ENCODE results near the gene GUCA2A. TPM values are rescaled to one million over a fixed set of nuclear protein-coding genes. Genes with fewer than 3 reads are reported as not detected.

Gene GUCA2A
- polyA plus RNA-seq, 1 of the 3 experiments (the other 2 are of a cell fraction) = not detected

DNA sequence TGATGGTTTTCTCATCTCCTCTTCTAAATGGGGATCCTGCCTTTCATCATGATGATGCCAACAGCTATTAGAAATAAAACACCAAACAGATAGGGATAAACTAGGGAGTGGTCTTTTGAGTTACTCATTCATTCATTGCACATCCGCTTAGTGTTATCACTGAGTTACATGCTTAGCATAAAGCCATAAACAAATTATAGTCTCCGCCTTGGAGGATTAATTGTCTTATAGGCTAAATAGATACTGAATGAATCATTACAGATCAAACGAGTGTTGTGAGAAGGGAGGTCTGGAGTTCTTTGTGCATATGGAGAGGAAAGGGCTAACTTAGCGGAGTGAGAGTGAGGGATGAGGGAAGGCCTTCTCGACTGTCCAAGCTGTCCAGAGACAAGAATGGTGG, 31.2 kb downstream of the GUCA2A start:
- Histone ChIP-seq H3K4me3 (ENCODE audit: low read depth in 2 of 2, low read length in 1 of 2) (no peak overlapping the region), H3F3A (replicated peaks; ENCODE audit: insufficient read depth) (no peaks in the 10 kb centered on the region), H3K4me1 (ENCODE audit: control insufficient read depth in 1 of 2, insufficient read depth in 2 of 2, low read depth in 1 of 2, low read length in 1 of 2) (no peaks in the 10 kb centered on the region; a peak in 1 of 4 replicates), H3K27ac (ENCODE audit: low read depth in 2 of 2, low read length in 1 of 2) (no peak overlapping the region), H3K4me2 (no peak overlapping the region), H3K9me2 (no peaks in the 10 kb centered on the region), H3K9me3 (no peaks in the 10 kb centered on the region), H2AFZ (ENCODE audit: low read depth) (no peak overlapping the region), H3K9ac (no peak overlapping the region), H3K79me2 (ENCODE audit: insufficient read depth) (no peaks in the 10 kb centered on the region), H3K27me3 (ENCODE audit: insufficient read depth) (peaks cover 12% of the 10 kb centered on the region; the same call in 1 of the 2 replicates), H4K20me1 (ENCODE audit: insufficient read depth) (no peaks in the 10 kb centered on the region), H3K36me3 (replicated peaks in 1 of 2; ENCODE audit: control insufficient read depth in 1 of 2, insufficient read depth in 2 of 2, low read length in 1 of 2) (no peaks in the 10 kb centered on the region)
- ChIA-PET CTCF (interaction anchor here (1.0 to 1.4 kb wide), 2 partner anchors 559 to 603 kb away, joined by 3 read pairs; no protein-coding TSS in a partner anchor), POLR2A (no interaction called here)
- WGBS (ENCODE audit: low lambda C conversion rate) = 63% methylated on average over 5 of the region's 5 CpGs
- TF ChIP-seq TEAD4 (IDR thresholded peaks at IDR 0.05; ENCODE audit: borderline replicate concordance, insufficient read depth) (no peak), EZH2phosphoT487 (IDR thresholded peaks at IDR 0.05; ENCODE audit: borderline replicate concordance, low read depth) (no peak), FOXM1 (IDR thresholded peaks at IDR 0.05; ENCODE audit: low read depth) (no peak), RFX5 (IDR thresholded peaks at IDR 0.05; ENCODE audit: low read length) (no peak), POLR2AphosphoS5 (IDR thresholded peaks at IDR 0.05; ENCODE audit: low read depth, low read length) (no peak), YY1 (IDR thresholded peaks at IDR 0.05; ENCODE audit: low read depth) (no peak), FOSL2 (IDR thresholded peaks at IDR 0.05; ENCODE audit: borderline replicate concordance, low read depth) (no peak)
- TF ChIP-seq, protein P1, sequence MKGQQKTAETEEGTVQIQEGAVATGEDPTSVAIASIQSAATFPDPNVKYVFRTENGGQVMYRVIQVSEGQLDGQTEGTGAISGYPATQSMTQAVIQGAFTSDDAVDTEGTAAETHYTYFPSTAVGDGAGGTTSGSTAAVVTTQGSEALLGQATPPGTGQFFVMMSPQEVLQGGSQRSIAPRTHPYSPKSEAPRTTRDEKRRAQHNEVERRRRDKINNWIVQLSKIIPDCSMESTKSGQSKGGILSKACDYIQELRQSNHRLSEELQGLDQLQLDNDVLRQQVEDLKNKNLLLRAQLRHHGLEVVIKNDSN (IDR thresholded peaks at IDR 0.05; ENCODE audit: borderline replicate concordance, low read depth) = no peak
- TF ChIP-seq, protein P2, sequence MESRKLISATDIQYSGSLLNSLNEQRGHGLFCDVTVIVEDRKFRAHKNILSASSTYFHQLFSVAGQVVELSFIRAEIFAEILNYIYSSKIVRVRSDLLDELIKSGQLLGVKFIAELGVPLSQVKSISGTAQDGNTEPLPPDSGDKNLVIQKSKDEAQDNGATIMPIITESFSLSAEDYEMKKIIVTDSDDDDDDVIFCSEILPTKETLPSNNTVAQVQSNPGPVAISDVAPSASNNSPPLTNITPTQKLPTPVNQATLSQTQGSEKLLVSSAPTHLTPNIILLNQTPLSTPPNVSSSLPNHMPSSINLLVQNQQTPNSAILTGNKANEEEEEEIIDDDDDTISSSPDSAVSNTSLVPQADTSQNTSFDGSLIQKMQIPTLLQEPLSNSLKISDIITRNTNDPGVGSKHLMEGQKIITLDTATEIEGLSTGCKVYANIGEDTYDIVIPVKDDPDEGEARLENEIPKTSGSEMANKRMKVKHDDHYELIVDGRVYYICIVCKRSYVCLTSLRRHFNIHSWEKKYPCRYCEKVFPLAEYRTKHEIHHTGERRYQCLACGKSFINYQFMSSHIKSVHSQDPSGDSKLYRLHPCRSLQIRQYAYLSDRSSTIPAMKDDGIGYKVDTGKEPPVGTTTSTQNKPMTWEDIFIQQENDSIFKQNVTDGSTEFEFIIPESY (IDR thresholded peaks at IDR 0.05; ENCODE audit: borderline replicate concordance, low read depth) = no peak
- TF ChIP-seq, protein P3, sequence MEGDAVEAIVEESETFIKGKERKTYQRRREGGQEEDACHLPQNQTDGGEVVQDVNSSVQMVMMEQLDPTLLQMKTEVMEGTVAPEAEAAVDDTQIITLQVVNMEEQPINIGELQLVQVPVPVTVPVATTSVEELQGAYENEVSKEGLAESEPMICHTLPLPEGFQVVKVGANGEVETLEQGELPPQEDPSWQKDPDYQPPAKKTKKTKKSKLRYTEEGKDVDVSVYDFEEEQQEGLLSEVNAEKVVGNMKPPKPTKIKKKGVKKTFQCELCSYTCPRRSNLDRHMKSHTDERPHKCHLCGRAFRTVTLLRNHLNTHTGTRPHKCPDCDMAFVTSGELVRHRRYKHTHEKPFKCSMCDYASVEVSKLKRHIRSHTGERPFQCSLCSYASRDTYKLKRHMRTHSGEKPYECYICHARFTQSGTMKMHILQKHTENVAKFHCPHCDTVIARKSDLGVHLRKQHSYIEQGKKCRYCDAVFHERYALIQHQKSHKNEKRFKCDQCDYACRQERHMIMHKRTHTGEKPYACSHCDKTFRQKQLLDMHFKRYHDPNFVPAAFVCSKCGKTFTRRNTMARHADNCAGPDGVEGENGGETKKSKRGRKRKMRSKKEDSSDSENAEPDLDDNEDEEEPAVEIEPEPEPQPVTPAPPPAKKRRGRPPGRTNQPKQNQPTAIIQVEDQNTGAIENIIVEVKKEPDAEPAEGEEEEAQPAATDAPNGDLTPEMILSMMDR (IDR thresholded peaks at IDR 0.05) = no peak
- TF ChIP-seq, protein P4, sequence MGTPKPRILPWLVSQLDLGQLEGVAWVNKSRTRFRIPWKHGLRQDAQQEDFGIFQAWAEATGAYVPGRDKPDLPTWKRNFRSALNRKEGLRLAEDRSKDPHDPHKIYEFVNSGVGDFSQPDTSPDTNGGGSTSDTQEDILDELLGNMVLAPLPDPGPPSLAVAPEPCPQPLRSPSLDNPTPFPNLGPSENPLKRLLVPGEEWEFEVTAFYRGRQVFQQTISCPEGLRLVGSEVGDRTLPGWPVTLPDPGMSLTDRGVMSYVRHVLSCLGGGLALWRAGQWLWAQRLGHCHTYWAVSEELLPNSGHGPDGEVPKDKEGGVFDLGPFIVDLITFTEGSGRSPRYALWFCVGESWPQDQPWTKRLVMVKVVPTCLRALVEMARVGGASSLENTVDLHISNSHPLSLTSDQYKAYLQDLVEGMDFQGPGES (IDR thresholded peaks at IDR 0.05; ENCODE audit: low read depth, low read length) = no peak
- DNase-seq = no peak
